Measurements from ENCODE around the gene GPN1.
"Not testable (repeated sequence)": the region's sequence is repeated elsewhere in the genome, so short reads cannot be mapped to it uniquely, and the experiment has no call there.

Gene GPN1

GRCh38 chr2:27627963-27628766, 685 bp upstream of the GPN1 start:
- peak; percentile 87 for DNase-seq

GRCh38 chr2:27630257-27630656, 1.4 kb downstream of the GPN1 start:
- DNase-seq: not testable (repeated sequence)

- no peak for DNase-seq
Measured at GRCh38 chr2:27634291-27634690, 5.4 kb downstream of the GPN1 start.

- DNase-seq: no peak
Measured at GRCh38 chr2:27636766-27637165, 7.9 kb downstream of the GPN1 start.

- no peak for DNase-seq
Measured at GRCh38 chr2:27638037-27638637, 9.3 kb downstream of the GPN1 start.

GRCh38 chr2:27638709-27639108, 9.9 kb downstream of the GPN1 start:
- no peak for DNase-seq

GRCh38 chr2:27640722-27641245, 11.9 kb downstream of the GPN1 start:
- DNase-seq: no peak

GRCh38 chr2:27645197-27645596, 16.3 kb downstream of the GPN1 start:
- DNase-seq: no peak

GRCh38 chr2:27647289-27647688, 18.4 kb downstream of the GPN1 start:
- DNase-seq: no peak

GRCh38 chr2:27647737-27648136, 18.9 kb downstream of the GPN1 start:
- no peak for DNase-seq

- DNase-seq: no peak
Measured at GRCh38 chr2:27651056-27651455, 22.2 kb downstream of the GPN1 start.

GRCh38 chr2:27652341-27652740, 23.5 kb downstream of the GPN1 start:
- no peak for DNase-seq

- DNase-seq: no peak
Measured at GRCh38 chr2:27652790-27653189, 23.9 kb downstream of the GPN1 start.

GRCh38 chr2:27653397-27653796, 24.5 kb downstream of the GPN1 start:
- DNase-seq: peak; percentile 56

GRCh38 chr2:27655155-27655951, 26.5 kb downstream of the GPN1 start:
- DNase-seq: no peak

- DNase-seq: no peak
Measured at GRCh38 chr2:27661371-27661770, 32.5 kb downstream of the GPN1 start.

- peak; percentile 90 for DNase-seq
Measured at GRCh38 chr2:27663285-27664153, 34.7 kb downstream of the GPN1 start, which contains the start of the genes SLC4A1AP and SUPT7L. Gene SLC4A1AP (plus strand): TSS chr2:27663889. CDS start chr2:27663915, 26 bp downstream. Gene SUPT7L (minus strand): TSS chr2:27663614. CDS start chr2:27662192, 1,422 bp downstream.

- no peak for DNase-seq
Measured at GRCh38 chr2:27664154-27664574, 35.3 kb downstream of the GPN1 start.

- DNase-seq: no peak
Measured at GRCh38 chr2:27664622-27665363, 35.9 kb downstream of the GPN1 start.

- no peak for DNase-seq
Measured at GRCh38 chr2:27667446-27667845, 38.6 kb downstream of the GPN1 start.

GRCh38 chr2:27671235-27671634, 42.4 kb downstream of the GPN1 start:
- no peak for DNase-seq

Data from islet precursor cell (in vitro differentiated cells).